WTC11 (cell line): Measurements from ENCODE around the gene ARHGAP35. TPM values are rescaled to one million over a fixed set of nuclear protein-coding genes. Genes with fewer than 3 reads are reported as not detected.

Experiments
- ATAC-seq: fragments of 200-7000 bp; cut with Tn5 transposase; 2 replicates; pipeline ENCODE4 v1.10.0; 2021; ENCODE audit warnings: mild to moderate bottlenecking, moderate library complexity
- CTCF ChIA-PET: fragments of 300-600 bp; sonication (Branson Sonifier 250); formaldehyde crosslinking; loops from one replicate; lab custom pipeline; 2021; ENCODE audit warnings: antibody characterized with exemption; lab: Charles Lee
- POLR2A ChIA-PET: fragments of 350-600 bp; sonication (Branson Sonifier 250); formaldehyde crosslinking; loops from one replicate; lab custom pipeline; 2021; ENCODE audit warnings: antibody characterized with exemption; lab: Charles Lee
- DNase-seq: peaks from one replicate; pipeline ENCODE4 v3.0.0; 2021; ENCODE audit warnings: low spot score
- H3K27ac Mint-ChIP-seq: 2 replicates; pipeline ENCODE4 v1.8.0; 2021; ENCODE audit warnings: mixed read lengths
- H3K27me3 Mint-ChIP-seq: 2 replicates; pipeline ENCODE4 v1.8.0; 2021; ENCODE audit warnings: low read depth, mild to moderate bottlenecking, moderate library complexity, mixed read lengths
- H3K36me3 Mint-ChIP-seq: 2 replicates; pipeline ENCODE4 v1.8.0; 2021; ENCODE audit warnings: mixed read lengths
- H3K4me1 Mint-ChIP-seq: 2 replicates; pipeline ENCODE4 v1.8.0; 2022; ENCODE audit warnings: mixed read lengths
- H3K4me3 Mint-ChIP-seq: 2 replicates; pipeline ENCODE4 v1.8.0; 2021; ENCODE audit warnings: mild to moderate bottlenecking, moderate library complexity, mixed read lengths
- H3K9me3 Mint-ChIP-seq: 2 replicates; pipeline ENCODE4 v1.8.0; 2021; ENCODE audit warnings: mixed read lengths
- ATF2 ChIP-seq: sonication (generic); formaldehyde crosslinking; IDR thresholded peaks from 2 replicates; pipeline ENCODE4 v1.8.1; 2022; ENCODE audit warnings: low read depth, missing genetic modification reagents, borderline replicate concordance
- CDX4 ChIP-seq: fragments of 250-450 bp; sonication (Bioruptor Pico); IDR thresholded peaks from 2 replicates; pipeline ENCODE4 v1.9.0; 2021; ENCODE audit warnings: moderate library complexity, mild to moderate bottlenecking, inconsistent platforms, borderline replicate concordance
- CTCF ChIP-seq: fragments of 200-600 bp; IDR thresholded peaks from 2 replicates; pipeline ENCODE4 v1.8.0; 2022; ENCODE audit warnings: antibody characterized with exemption
- FOXJ3 ChIP-seq: sonication (generic); formaldehyde crosslinking; IDR thresholded peaks from 2 replicates; pipeline ENCODE4 v1.9.0; 2021; ENCODE audit warnings: missing genetic modification reagents, mild to moderate bottlenecking, borderline replicate concordance
- IRF1 ChIP-seq: sonication (generic); formaldehyde crosslinking; IDR thresholded peaks from 2 replicates; pipeline ENCODE4 v1.8.0; 2023; ENCODE audit warnings: missing genetic modification reagents
- MAX ChIP-seq: sonication (generic); formaldehyde crosslinking; IDR thresholded peaks from 2 replicates; pipeline ENCODE4 v1.8.0; 2022; ENCODE audit warnings: mild to moderate bottlenecking, missing genetic modification reagents
- MXD4 ChIP-seq: fragments of 250-450 bp; sonication (Bioruptor Pico); IDR thresholded peaks from 2 replicates; pipeline ENCODE4 v1.8.0; 2021; ENCODE audit warnings: mild to moderate bottlenecking, moderate library complexity, borderline replicate concordance
- MYBL2 ChIP-seq: sonication (generic); formaldehyde crosslinking; IDR thresholded peaks from 2 replicates; pipeline ENCODE4 v1.8.1; 2023; ENCODE audit warnings: mild to moderate bottlenecking, moderate library complexity, missing genetic modification reagents
- NFE2L1 ChIP-seq: sonication (generic); formaldehyde crosslinking; IDR thresholded peaks from 2 replicates; pipeline ENCODE4 v1.8.1; 2023; ENCODE audit warnings: missing genetic modification reagents
- NR2C2 ChIP-seq: sonication (generic); formaldehyde crosslinking; IDR thresholded peaks from 2 replicates; pipeline ENCODE4 v1.8.0; 2022; ENCODE audit warnings: mild to moderate bottlenecking, missing genetic modification reagents
- NR3C1 ChIP-seq: sonication (generic); formaldehyde crosslinking; conservative IDR thresholded peaks from 2 replicates; pipeline ENCODE4 v1.8.1; 2023; ENCODE audit warnings: low read depth, mild to moderate bottlenecking, missing genetic modification reagents
- TEAD1 ChIP-seq: sonication (generic); formaldehyde crosslinking; IDR thresholded peaks from 2 replicates; pipeline ENCODE4 v1.8.0; 2022; ENCODE audit warnings: mild to moderate bottlenecking, missing genetic modification reagents
- TEAD4 ChIP-seq: sonication (generic); formaldehyde crosslinking; IDR thresholded peaks from 2 replicates; pipeline ENCODE4 v1.8.0; 2022; ENCODE audit warnings: mild to moderate bottlenecking, missing genetic modification reagents
- TP53 ChIP-seq: sonication (generic); formaldehyde crosslinking; IDR thresholded peaks from 2 replicates; pipeline ENCODE4 v1.8.1; 2023; ENCODE audit warnings: mild to moderate bottlenecking, missing genetic modification reagents
- ZNF671 ChIP-seq: fragments of 250-450 bp; sonication (Bioruptor Pico); IDR thresholded peaks from 2 replicates; pipeline ENCODE4 v1.8.0; 2021; ENCODE audit warnings: mild to moderate bottlenecking
- total RNA-seq: library from RNA; stranded (reverse); gene quantifications from 3 replicates; pipeline ENCODE4 v1.2.3, GENCODE V29; 2021
- TF ChIP-seq, protein P1 (sequence below): fragments of 250-450 bp; sonication (Bioruptor Pico); IDR thresholded peaks from 2 replicates; pipeline ENCODE4 v1.8.0; 2021; ENCODE audit warnings: mild to moderate bottlenecking
- TF ChIP-seq, protein P2 (sequence below): sonication (generic); formaldehyde crosslinking; IDR thresholded peaks from 2 replicates; pipeline ENCODE4 v1.8.0; 2023; ENCODE audit warnings: missing genetic modification reagents, mild to moderate bottlenecking, borderline replicate concordance
- TF ChIP-seq, protein P3 (sequence below): sonication (generic); formaldehyde crosslinking; IDR thresholded peaks from 2 replicates; pipeline ENCODE4 v1.8.1; 2023; ENCODE audit warnings: mild to moderate bottlenecking, missing genetic modification reagents
- TF ChIP-seq, protein P4 (sequence below): sonication (generic); formaldehyde crosslinking; IDR thresholded peaks from 2 replicates; pipeline ENCODE4 v1.8.1; 2023; ENCODE audit warnings: mild to moderate bottlenecking, missing genetic modification reagents, borderline replicate concordance

ARHGAP35 gene
- total RNA-seq, 1 experiment from 2014 or later: 56.3 TPM

DNA sequence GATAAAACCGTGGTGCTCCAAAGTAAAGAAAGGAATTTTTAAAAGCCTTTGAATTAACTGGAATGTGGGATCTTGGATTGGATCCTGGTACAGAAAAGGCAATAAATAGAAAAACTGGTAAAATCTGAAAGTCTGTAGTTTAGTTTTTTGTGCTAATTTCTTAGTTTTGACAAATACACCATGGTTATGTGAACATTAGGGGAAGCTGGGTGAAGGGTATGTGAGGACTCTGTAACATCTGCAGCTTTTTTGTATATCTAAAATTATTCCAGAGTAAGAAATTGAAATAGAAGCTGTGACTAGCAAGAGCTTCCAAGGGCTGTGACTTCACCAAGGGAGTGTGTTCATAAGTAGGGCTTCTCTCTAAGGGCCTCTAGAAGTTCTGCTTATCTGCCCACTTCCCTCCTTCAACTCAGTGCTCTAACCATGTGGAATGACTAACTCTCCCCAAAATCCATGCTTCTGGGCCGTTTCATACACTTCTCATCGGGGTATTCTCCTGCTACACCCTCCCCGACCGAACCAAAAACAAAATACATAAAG, 26.5 kb downstream of the ARHGAP35 start:
- H3K36me3 Mint-ChIP-seq: peaks cover 14% of the 10 kb centered on the region; the same call in 1 of the 2 replicates
- H3K9me3 Mint-ChIP-seq: peaks cover 14% of the 10 kb centered on the region
- ATAC-seq: no peak
- ChIA-PET POLR2A (no interaction called here), CTCF (no interaction called here)
- H3K27me3 Mint-ChIP-seq: no peaks in the 10 kb centered on the region
- peaks cover 11% of the 10 kb centered on the region for H3K4me1 Mint-ChIP-seq
- H3K27ac Mint-ChIP-seq: no peak overlapping the region
- no peak overlapping the region for H3K4me3 Mint-ChIP-seq
- no peak for DNase-seq
- TF ChIP-seq TEAD4 (CRISPR knock-in tag): no peak
- no peak for TF ChIP-seq NFE2L1 (CRISPR knock-in tag)
- TF ChIP-seq TP53 (CRISPR knock-in tag): no peak
- TF ChIP-seq MAX (CRISPR knock-in tag): no peak
- TF ChIP-seq, protein P1, sequence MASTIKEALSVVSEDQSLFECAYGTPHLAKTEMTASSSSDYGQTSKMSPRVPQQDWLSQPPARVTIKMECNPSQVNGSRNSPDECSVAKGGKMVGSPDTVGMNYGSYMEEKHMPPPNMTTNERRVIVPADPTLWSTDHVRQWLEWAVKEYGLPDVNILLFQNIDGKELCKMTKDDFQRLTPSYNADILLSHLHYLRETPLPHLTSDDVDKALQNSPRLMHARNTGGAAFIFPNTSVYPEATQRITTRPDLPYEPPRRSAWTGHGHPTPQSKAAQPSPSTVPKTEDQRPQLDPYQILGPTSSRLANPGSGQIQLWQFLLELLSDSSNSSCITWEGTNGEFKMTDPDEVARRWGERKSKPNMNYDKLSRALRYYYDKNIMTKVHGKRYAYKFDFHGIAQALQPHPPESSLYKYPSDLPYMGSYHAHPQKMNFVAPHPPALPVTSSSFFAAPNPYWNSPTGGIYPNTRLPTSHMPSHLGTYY (CRISPR knock-in tag): no peak
- TF ChIP-seq, protein P2, sequence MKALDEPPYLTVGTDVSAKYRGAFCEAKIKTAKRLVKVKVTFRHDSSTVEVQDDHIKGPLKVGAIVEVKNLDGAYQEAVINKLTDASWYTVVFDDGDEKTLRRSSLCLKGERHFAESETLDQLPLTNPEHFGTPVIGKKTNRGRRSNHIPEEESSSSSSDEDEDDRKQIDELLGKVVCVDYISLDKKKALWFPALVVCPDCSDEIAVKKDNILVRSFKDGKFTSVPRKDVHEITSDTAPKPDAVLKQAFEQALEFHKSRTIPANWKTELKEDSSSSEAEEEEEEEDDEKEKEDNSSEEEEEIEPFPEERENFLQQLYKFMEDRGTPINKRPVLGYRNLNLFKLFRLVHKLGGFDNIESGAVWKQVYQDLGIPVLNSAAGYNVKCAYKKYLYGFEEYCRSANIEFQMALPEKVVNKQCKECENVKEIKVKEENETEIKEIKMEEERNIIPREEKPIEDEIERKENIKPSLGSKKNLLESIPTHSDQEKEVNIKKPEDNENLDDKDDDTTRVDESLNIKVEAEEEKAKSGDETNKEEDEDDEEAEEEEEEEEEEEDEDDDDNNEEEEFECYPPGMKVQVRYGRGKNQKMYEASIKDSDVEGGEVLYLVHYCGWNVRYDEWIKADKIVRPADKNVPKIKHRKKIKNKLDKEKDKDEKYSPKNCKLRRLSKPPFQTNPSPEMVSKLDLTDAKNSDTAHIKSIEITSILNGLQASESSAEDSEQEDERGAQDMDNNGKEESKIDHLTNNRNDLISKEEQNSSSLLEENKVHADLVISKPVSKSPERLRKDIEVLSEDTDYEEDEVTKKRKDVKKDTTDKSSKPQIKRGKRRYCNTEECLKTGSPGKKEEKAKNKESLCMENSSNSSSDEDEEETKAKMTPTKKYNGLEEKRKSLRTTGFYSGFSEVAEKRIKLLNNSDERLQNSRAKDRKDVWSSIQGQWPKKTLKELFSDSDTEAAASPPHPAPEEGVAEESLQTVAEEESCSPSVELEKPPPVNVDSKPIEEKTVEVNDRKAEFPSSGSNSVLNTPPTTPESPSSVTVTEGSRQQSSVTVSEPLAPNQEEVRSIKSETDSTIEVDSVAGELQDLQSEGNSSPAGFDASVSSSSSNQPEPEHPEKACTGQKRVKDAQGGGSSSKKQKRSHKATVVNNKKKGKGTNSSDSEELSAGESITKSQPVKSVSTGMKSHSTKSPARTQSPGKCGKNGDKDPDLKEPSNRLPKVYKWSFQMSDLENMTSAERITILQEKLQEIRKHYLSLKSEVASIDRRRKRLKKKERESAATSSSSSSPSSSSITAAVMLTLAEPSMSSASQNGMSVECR (CRISPR knock-in tag): no peak
- TF ChIP-seq CTCF: no peak
- TF ChIP-seq, protein P3, sequence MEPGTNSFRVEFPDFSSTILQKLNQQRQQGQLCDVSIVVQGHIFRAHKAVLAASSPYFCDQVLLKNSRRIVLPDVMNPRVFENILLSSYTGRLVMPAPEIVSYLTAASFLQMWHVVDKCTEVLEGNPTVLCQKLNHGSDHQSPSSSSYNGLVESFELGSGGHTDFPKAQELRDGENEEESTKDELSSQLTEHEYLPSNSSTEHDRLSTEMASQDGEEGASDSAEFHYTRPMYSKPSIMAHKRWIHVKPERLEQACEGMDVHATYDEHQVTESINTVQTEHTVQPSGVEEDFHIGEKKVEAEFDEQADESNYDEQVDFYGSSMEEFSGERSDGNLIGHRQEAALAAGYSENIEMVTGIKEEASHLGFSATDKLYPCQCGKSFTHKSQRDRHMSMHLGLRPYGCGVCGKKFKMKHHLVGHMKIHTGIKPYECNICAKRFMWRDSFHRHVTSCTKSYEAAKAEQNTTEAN (CRISPR knock-in tag): no peak
- TF ChIP-seq CDX4 (CRISPR knock-in tag): no peak
- no peak for TF ChIP-seq ZNF671 (CRISPR knock-in tag)
- no peak for TF ChIP-seq MXD4 (CRISPR knock-in tag)
- TF ChIP-seq ATF2: no peak
- no peak for TF ChIP-seq NR3C1 (CRISPR knock-in tag)
- no peak for TF ChIP-seq MYBL2 (CRISPR knock-in tag)
- no peak for TF ChIP-seq TEAD1 (CRISPR knock-in tag)
- TF ChIP-seq FOXJ3 (CRISPR knock-in tag): no peak
- TF ChIP-seq, protein P4, sequence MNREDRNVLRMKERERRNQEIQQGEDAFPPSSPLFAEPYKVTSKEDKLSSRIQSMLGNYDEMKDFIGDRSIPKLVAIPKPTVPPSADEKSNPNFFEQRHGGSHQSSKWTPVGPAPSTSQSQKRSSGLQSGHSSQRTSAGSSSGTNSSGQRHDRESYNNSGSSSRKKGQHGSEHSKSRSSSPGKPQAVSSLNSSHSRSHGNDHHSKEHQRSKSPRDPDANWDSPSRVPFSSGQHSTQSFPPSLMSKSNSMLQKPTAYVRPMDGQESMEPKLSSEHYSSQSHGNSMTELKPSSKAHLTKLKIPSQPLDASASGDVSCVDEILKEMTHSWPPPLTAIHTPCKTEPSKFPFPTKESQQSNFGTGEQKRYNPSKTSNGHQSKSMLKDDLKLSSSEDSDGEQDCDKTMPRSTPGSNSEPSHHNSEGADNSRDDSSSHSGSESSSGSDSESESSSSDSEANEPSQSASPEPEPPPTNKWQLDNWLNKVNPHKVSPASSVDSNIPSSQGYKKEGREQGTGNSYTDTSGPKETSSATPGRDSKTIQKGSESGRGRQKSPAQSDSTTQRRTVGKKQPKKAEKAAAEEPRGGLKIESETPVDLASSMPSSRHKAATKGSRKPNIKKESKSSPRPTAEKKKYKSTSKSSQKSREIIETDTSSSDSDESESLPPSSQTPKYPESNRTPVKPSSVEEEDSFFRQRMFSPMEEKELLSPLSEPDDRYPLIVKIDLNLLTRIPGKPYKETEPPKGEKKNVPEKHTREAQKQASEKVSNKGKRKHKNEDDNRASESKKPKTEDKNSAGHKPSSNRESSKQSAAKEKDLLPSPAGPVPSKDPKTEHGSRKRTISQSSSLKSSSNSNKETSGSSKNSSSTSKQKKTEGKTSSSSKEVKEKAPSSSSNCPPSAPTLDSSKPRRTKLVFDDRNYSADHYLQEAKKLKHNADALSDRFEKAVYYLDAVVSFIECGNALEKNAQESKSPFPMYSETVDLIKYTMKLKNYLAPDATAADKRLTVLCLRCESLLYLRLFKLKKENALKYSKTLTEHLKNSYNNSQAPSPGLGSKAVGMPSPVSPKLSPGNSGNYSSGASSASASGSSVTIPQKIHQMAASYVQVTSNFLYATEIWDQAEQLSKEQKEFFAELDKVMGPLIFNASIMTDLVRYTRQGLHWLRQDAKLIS: no peak
- no peak for TF ChIP-seq IRF1 (CRISPR knock-in tag)
- TF ChIP-seq NR2C2 (CRISPR knock-in tag): no peak
